ENCODE results near the gene ENTPD1. TPM values are rescaled to one million over a fixed set of nuclear protein-coding genes. Genes with fewer than 3 reads are reported as not detected.

ENTPD1 gene
- total RNA-seq, 4 donors from 2014 or later = 27.3 to 33.4 (median 31.4) TPM

DNA sequence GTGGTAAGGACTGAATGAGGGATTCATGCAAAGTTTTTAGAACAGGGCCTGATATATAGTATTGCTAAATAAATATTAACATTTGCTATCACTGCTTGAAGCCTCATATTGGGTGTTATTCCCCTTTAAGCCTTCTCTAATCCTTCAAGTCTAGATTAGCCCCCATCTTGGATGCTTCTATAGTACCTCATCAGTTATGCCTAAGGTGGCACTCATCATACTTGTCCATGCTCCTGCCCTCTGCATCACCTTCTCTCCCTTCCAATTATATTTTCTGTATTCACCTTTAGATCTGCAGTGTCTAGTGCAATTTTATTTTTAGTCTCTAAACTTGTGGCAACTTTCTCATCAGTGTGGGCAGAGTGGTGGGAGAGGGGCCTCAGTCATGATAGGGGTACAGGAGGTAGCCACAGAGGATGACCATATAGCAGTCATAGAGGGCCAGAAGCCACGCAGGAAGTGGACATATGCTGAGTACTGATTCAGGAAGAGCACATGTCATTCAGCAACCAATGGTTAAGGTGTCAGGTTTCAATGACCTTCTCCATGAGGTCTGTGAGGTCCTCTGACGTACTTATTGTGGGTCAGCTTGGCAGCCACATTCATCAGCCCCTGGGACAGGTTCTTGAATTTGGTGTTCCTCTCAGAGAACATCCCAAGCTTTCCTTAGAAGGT, 2.5 kb downstream of the ENTPD1 start:
- Histone ChIP-seq H3K9me3 (no peaks in the 10 kb centered on the region), H3K4me3 (peak overlapping the region in 3 of 4 donors; percentile 5 to 58 (median 50)), H3K27me3 (no peaks in the 10 kb centered on the region), H3K36me3 (no peaks in the 10 kb centered on the region), H3K4me1 (peaks cover 16 to 64% (median 60%) of the 10 kb centered on the region in 4 donors), H3K27ac (replicated peaks in 1 of 4) (peak overlapping the region; percentile 75 to 88 (median 85))
- TF ChIP-seq POLR2AphosphoS5 (IDR thresholded peaks at IDR 0.05) = peak in 1 of 2 donors; percentile 9
- TF ChIP-seq, protein P1, sequence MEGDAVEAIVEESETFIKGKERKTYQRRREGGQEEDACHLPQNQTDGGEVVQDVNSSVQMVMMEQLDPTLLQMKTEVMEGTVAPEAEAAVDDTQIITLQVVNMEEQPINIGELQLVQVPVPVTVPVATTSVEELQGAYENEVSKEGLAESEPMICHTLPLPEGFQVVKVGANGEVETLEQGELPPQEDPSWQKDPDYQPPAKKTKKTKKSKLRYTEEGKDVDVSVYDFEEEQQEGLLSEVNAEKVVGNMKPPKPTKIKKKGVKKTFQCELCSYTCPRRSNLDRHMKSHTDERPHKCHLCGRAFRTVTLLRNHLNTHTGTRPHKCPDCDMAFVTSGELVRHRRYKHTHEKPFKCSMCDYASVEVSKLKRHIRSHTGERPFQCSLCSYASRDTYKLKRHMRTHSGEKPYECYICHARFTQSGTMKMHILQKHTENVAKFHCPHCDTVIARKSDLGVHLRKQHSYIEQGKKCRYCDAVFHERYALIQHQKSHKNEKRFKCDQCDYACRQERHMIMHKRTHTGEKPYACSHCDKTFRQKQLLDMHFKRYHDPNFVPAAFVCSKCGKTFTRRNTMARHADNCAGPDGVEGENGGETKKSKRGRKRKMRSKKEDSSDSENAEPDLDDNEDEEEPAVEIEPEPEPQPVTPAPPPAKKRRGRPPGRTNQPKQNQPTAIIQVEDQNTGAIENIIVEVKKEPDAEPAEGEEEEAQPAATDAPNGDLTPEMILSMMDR (IDR thresholded peaks at IDR 0.05) = no peak
- no peak for DNase-seq (ENCODE audit: extremely low spot score)
- intact Hi-C loops (cut with DNase I) = loop anchor here (5.0 kb wide), 1 partner anchor 84 kb away; no protein-coding TSS in a partner anchor
- WGBS = 42% methylated on average over 2 of the region's 2 CpGs

DNA sequence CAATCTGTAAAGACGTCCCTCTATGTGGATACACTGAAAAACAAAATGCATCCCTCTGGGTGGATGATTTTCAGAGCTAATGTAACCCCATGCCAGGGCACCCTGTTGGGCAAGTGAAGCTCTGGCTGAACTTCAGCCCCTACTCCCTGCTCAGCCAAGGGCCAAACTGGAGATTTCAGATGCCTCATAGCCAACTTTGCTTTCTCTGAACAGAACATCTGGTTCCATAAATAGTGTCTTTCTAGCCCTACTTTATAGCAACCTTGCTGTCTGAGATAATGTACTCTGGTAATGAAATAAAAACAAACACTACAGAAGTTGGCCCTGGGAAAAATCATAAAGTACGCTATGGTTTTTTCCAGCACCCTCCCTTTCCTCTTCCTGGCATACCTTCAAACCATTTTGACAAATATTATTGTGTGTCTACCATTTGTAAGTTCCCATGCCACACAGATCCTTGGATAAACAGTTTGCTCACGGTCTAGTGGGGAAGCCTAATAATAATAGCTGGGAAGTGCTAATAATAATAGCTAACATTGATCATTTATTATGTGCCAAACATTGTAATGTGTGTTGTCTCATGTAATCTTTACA, 3.4 kb downstream of the ENTPD1 start:
- H3K27ac ChIP-seq (replicated peaks in 1 of 4) = peak overlapping the region; percentile 75 to 88 (median 85)
- H3K36me3 ChIP-seq = no peaks in the 10 kb centered on the region
- H3K9me3 ChIP-seq = no peaks in the 10 kb centered on the region
- intact Hi-C loops (cut with DNase I) = loop anchor here (5.0 kb wide), 1 partner anchor 83 kb away; no protein-coding TSS in a partner anchor
- H3K27me3 ChIP-seq = no peaks in the 10 kb centered on the region
- H3K4me1 ChIP-seq = peaks cover 16 to 64% (median 60%) of the 10 kb centered on the region in 4 donors
- no peak for DNase-seq (ENCODE audit: extremely low spot score)
- H3K4me3 ChIP-seq = no peak overlapping the region
- TF ChIP-seq EP300 (IDR thresholded peaks at IDR 0.05) = no peak
- no peak for TF ChIP-seq POLR2AphosphoS5 (IDR thresholded peaks at IDR 0.05)
- no peak for TF ChIP-seq POLR2A (IDR thresholded peaks at IDR 0.05; ENCODE audit: low read depth)
- TF ChIP-seq, protein P1 (IDR thresholded peaks at IDR 0.05) = no peak
- 46% methylated on average over 3 of the region's 3 CpGs for WGBS

DNA sequence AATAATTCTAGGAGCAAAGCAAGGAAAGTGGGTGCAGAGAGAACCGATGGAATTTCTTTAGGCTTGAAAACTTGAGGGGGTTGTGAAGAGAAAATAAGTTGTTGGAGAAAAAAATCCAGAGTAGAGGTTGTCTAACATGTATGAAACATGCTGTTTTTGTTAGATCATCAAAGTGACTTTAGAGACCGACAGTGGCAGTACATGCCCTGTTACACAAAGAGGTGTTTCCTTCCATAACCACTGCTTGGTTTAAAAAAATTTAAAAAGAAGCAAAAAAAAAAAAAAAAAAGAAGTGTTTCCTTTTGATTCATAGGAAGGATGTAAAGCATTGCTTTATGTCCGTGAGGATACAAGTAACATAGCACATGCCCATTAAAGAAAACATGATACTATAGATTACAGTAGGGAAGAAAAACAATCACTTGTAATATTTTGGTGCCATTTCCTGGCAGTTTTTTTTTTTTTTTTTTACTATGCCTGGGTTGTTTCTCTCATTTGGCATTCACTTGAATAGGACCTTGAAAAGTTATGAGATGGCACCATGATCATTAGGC, 6.1 kb downstream of the ENTPD1 start:
- no peaks in the 10 kb centered on the region for H3K27me3 ChIP-seq
- H3K36me3 ChIP-seq = no peaks in the 10 kb centered on the region
- H3K4me1 ChIP-seq = peaks cover 12 to 62% (median 49%) of the 10 kb centered on the region in 4 donors
- intact Hi-C loops (cut with DNase I) = no loop called here
- no peak for DNase-seq (ENCODE audit: extremely low spot score)
- no peak for TF ChIP-seq EP300 (IDR thresholded peaks at IDR 0.05)
- no peak for TF ChIP-seq POLR2AphosphoS5 (IDR thresholded peaks at IDR 0.05)
- TF ChIP-seq, protein P1 (IDR thresholded peaks at IDR 0.05) = no peak
- TF ChIP-seq POLR2A (IDR thresholded peaks at IDR 0.05; ENCODE audit: low read depth) = no peak
- H3K9me3 ChIP-seq = no peaks in the 10 kb centered on the region
- WGBS = 65% methylated on average over 3 of the region's 3 CpGs
- H3K27ac ChIP-seq (replicated peaks in 1 of 4) = peak overlapping the region; percentile 25 to 43 (median 38)
- H3K4me3 ChIP-seq = no peak overlapping the region

DNA sequence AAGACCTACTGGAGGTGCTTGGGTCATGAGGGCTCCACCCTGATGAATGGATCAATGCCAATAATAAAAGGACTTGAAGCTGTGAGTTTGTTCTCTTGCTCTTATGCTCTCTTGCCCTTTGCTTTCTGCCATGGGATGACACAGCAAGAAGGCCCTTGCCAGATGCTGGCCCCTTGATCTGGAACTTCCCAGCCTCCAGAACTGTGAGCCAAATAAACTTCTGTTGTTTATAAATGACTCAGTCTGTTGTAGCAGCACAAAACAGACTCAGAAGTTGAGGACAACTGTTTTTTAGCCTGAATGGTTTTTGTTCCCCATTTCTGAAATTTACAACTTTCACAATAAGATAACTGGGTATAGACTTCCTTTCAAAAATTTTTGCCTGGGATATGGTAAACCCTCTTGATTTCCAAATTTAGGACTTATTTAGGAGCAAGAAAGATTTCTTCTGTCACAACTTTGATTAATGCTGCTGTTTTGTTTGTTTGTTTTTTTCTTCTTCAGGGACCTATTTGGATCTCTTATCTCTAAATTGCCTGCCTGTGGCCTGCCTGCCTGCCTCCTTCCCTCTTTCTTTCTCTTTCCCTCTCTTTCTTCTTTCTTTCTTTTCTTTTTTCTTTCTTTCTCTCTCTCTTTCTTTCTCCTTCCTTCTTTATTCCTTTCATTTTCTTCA, 12.1 kb downstream of the ENTPD1 start:
- Histone ChIP-seq H3K27ac (replicated peaks in 1 of 4) (peak overlapping the region; percentile 48 to 58 (median 52)), H3K4me3 (no peak overlapping the region), H3K27me3 (no peaks in the 10 kb centered on the region), H3K36me3 (no peaks in the 10 kb centered on the region), H3K4me1 (peaks cover 0 to 24% (median 14%) of the 10 kb centered on the region in 4 donors), H3K9me3 (no peaks in the 10 kb centered on the region)
- intact Hi-C loops (cut with DNase I) = no loop called here
- DNase-seq (ENCODE audit: extremely low spot score) = no peak
- TF ChIP-seq POLR2AphosphoS5 (IDR thresholded peaks at IDR 0.05) (no peak), EP300 (IDR thresholded peaks at IDR 0.05) (no peak), POLR2A (IDR thresholded peaks at IDR 0.05; ENCODE audit: low read depth) (no peak)
- TF ChIP-seq, protein P1 (IDR thresholded peaks at IDR 0.05) = no peak

Measured in esophagus muscularis mucosa (tissue), 4 donors.